Kidney epithelial cell (primary cell): ENCODE data around the gene ADGRV1. TPM values are rescaled to one million over a fixed set of nuclear protein-coding genes. Genes with fewer than 3 reads are reported as not detected.

ENCODE experiments used
- DNase-seq: peaks from one replicate; pipeline ENCODE4 v3.0.0-alpha.2; 2010; ENCODE audit warnings: low read depth
- H3K27me3 ChIP-seq: 2 replicates; pipeline ENCODE4 v1.6.0; 2011; ENCODE audit warnings: low read length; ENCODE audit not compliant: control insufficient read depth, insufficient read depth
- H3K36me3 ChIP-seq: 2 replicates; pipeline ENCODE4 v1.5.1; 2011; ENCODE audit warnings: low read length; ENCODE audit not compliant: control insufficient read depth, insufficient read depth
- H3K4me3 ChIP-seq: 2 replicates; pipeline ENCODE4 v1.5.1; 2011; ENCODE audit warnings: low read depth, mild to moderate bottlenecking, control low read depth, low read length
- total RNA-seq: library from RNA; depleted of rRNA; stranded (reverse); fragments of >200 nt; gene quantifications from 2 replicates; pipeline ENCODE4 v1.2.3, GENCODE V29; 2015
- TF ChIP-seq, protein P1 (sequence below): IDR thresholded peaks from 2 replicates; pipeline ENCODE4 v1.5.1; 2011; ENCODE audit warnings: mild to moderate bottlenecking, moderate library complexity, low read length, control low read depth, inconsistent platforms; ENCODE audit not compliant: insufficient read depth, poor library complexity, severe bottlenecking

ADGRV1 gene
- total RNA-seq, 1 donor from 2014 or later, result 3.5 TPM

DNA sequence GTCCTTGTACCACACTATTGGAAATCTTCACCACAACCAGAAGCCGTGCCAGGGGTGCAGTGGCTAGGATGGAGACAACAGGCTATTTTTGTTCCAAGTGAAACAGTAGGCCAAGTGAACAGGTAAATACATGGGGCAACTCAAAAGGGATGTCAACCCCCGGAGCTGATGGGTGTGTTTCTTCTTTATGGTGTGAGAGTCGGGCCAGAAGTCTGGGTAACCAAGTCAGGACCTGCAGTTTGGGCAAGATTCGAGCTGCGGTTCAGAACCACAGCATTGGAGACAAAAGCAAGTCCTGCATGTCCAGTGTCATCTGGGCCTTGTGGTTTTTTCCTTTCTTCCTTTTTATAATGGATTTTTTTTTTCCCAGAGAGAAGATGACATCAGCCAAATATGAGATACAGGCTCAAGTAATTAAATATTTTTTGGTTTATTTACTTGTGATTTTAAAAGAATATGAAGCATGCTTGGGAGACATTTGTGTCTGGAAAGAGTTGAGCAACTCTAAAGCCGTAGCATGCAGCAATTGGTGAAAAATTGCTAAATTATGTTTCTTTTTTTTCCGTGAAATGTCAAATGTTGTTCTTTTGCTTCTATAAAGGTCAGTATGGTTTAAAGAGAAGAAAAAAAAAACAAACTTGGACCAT, 562.9 kb downstream of the ADGRV1 start:
- TF ChIP-seq, protein P1, sequence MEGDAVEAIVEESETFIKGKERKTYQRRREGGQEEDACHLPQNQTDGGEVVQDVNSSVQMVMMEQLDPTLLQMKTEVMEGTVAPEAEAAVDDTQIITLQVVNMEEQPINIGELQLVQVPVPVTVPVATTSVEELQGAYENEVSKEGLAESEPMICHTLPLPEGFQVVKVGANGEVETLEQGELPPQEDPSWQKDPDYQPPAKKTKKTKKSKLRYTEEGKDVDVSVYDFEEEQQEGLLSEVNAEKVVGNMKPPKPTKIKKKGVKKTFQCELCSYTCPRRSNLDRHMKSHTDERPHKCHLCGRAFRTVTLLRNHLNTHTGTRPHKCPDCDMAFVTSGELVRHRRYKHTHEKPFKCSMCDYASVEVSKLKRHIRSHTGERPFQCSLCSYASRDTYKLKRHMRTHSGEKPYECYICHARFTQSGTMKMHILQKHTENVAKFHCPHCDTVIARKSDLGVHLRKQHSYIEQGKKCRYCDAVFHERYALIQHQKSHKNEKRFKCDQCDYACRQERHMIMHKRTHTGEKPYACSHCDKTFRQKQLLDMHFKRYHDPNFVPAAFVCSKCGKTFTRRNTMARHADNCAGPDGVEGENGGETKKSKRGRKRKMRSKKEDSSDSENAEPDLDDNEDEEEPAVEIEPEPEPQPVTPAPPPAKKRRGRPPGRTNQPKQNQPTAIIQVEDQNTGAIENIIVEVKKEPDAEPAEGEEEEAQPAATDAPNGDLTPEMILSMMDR, result no peak
- no peaks in the 10 kb centered on the region for H3K36me3 ChIP-seq
- H3K4me3 ChIP-seq, result no peak overlapping the region
- no peaks in the 10 kb centered on the region for H3K27me3 ChIP-seq
- DNase-seq, result no peak

DNA sequence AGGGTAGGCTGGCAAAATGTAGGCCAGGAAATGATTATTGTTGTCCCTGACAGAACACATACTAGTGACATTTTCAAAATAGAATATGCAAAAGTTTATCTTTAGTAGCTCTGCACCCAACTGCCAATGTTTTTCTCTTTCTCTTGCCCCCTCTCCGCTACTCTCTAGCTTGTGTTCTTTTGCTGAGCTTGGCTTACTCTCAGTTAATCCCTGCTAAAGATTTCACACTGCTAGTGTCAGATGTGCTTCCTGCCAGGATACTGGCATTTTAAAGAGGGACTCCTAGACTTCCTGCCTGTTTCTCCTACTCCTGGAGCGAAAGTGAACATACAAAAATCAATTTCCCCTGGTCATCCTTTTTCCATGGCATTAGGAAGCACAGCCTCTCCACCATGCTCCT, 564.1 kb downstream of the ADGRV1 start:
- Histone ChIP-seq H3K27me3 (no peaks in the 10 kb centered on the region), H3K36me3 (no peaks in the 10 kb centered on the region), H3K4me3 (no peak overlapping the region)
- DNase-seq, result no peak
- TF ChIP-seq, protein P1, result no peak

DNA sequence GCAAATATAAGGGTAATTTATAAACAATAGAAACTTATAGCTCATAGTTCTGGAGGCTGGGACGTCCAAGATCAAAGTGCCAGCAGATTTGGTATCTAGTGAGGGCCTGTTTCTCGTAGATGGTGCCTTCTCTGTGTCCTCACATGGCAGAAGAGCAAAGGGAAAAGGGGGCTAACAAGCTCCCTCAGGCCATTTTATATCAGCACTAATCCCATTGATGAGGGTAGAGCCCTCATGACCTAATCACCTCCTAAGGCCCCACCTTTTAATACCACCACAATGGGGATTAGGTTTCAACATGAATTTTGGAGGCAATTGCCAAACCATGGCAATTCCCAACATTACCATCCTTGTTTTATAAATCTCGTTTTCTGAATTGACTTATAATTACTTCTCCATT, 564.7 kb downstream of the ADGRV1 start:
- no peaks in the 10 kb centered on the region for H3K36me3 ChIP-seq
- H3K27me3 ChIP-seq, result no peaks in the 10 kb centered on the region
- no peak overlapping the region for H3K4me3 ChIP-seq
- no peak for DNase-seq
- TF ChIP-seq, protein P1, result no peak

DNA sequence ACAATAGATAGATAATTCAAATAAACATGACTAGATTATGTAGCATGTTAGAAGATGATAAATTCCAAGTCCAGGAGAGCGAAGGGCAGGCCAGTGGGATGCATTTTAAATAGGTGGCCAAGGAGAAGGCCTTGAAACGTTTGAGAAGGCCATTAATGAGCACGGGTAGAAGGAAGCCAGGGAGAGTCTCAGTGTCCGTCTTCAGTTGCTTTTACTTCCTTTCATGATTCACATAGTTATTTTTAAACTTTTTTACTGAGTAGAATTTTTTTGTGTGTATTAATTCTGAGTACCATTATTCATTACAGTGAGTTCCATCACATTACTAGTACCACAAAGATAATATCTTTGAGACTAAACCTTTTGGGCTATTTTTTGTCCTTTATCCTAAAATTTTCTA, 565.3 kb downstream of the ADGRV1 start:
- H3K4me3 ChIP-seq, result no peak overlapping the region
- TF ChIP-seq, protein P1, result no peak
- no peaks in the 10 kb centered on the region for H3K36me3 ChIP-seq
- no peak for DNase-seq
- no peaks in the 10 kb centered on the region for H3K27me3 ChIP-seq

DNA sequence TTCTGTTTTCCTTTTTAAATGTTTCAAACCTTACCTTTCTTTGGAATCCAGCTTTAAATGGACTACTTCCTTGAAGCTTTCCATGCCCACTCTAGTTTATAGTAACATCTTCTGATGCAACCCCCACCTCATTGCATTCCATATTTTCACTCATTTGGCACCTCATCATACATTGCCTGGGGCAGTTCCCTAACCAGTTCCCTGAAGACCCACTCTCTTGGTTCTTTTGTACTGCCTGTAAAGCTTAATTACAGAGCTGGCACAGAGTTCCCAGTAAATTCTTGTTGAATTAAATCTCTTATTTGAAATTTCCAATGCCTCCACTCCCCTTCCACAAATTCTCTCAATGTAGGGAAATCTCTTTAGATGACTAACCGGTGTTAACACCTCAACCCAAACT, 567.3 kb downstream of the ADGRV1 start:
- Histone ChIP-seq H3K4me3 (no peak overlapping the region), H3K36me3 (no peaks in the 10 kb centered on the region), H3K27me3 (no peaks in the 10 kb centered on the region)
- TF ChIP-seq, protein P1, result no peak
- no peak for DNase-seq

DNA sequence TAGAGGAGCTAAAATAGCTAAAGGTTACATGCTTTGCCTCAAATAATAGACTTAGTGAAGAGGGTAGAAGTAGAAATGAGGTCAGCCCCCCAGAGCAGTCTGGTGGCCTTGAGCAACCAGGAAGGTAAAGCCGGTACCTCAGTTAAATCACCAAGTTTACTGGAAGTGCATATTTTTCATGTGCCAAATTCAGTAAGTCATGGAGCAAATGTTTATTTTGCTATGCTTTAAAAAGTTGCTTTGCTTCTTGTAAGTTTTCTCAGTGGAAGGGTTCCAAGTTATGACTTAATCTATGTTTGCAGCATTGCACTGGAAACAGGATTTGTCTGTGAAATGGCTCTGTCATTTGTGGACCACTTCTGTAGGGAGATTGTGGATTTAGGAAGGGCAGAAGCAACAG, 567.9 kb downstream of the ADGRV1 start:
- no peaks in the 10 kb centered on the region for H3K36me3 ChIP-seq
- TF ChIP-seq, protein P1, result no peak
- no peak for DNase-seq
- H3K4me3 ChIP-seq, result no peak overlapping the region
- no peaks in the 10 kb centered on the region for H3K27me3 ChIP-seq
